Parathyroid adenoma (tissue), 2 donors: ENCODE measurements around the gene FCMR.
"Not testable (repeated sequence)": the region's sequence is repeated elsewhere in the genome, so short reads cannot be mapped to it uniquely, and the experiment has no call there.

ENCODE experiments used
- H2AFZ ChIP-seq: fragments of 300-600 bp; sonication (generic); one replicate; pipeline ENCODE4 v1.7.0; 2017; ENCODE audit warnings: antibody characterized with exemption, mild to moderate bottlenecking
- H3K27ac ChIP-seq: fragments of 300-600 bp; sonication (generic); one replicate; pipeline ENCODE4 v1.7.0; 2017
- H3K27me3 ChIP-seq: fragments of 300-600 bp; sonication (generic); one replicate; pipeline ENCODE4 v1.7.0; 2017; ENCODE audit warnings: low read length; ENCODE audit not compliant: control insufficient read depth, insufficient read depth
- H3K36me3 ChIP-seq: fragments of 300-600 bp; sonication (generic); one replicate; pipeline ENCODE4 v1.7.0; 2017; ENCODE audit warnings: low read length; ENCODE audit not compliant: control insufficient read depth, insufficient read depth
- H3K4me1 ChIP-seq: fragments of 300-600 bp; sonication (generic); one replicate; pipeline ENCODE4 v1.7.0; 2017; ENCODE audit warnings: control low read depth
- H3K4me2 ChIP-seq: fragments of 300-600 bp; sonication (generic); one replicate; pipeline ENCODE4 v1.7.0; 2017; ENCODE audit warnings: low read length
- H3K4me3 ChIP-seq: fragments of 300-600 bp; sonication (generic); one replicate; pipeline ENCODE4 v1.7.0; 2017; ENCODE audit warnings: low read depth, low read length
- H3K79me2 ChIP-seq: fragments of 300-600 bp; sonication (generic); one replicate; pipeline ENCODE4 v1.7.0; 2017; ENCODE audit warnings: control low read depth
- H3K9ac ChIP-seq: fragments of 300-600 bp; sonication (generic); one replicate; pipeline ENCODE4 v1.7.0; 2017; ENCODE audit warnings: mild to moderate bottlenecking
- H3K9me3 ChIP-seq: fragments of 300-600 bp; sonication (generic); one replicate; pipeline ENCODE4 v1.7.0; 2017; ENCODE audit warnings: low read length; ENCODE audit not compliant: control insufficient read depth
- TF ChIP-seq, protein P1 (sequence below): fragments of 300-600 bp; sonication (generic); IDR thresholded peaks from one replicate; pipeline ENCODE4 v1.7.0; 2017; ENCODE audit warnings: antibody characterized with exemption, mild to moderate bottlenecking
- donor health status: primary hyperparathyroidism.

Gene FCMR

DNA sequence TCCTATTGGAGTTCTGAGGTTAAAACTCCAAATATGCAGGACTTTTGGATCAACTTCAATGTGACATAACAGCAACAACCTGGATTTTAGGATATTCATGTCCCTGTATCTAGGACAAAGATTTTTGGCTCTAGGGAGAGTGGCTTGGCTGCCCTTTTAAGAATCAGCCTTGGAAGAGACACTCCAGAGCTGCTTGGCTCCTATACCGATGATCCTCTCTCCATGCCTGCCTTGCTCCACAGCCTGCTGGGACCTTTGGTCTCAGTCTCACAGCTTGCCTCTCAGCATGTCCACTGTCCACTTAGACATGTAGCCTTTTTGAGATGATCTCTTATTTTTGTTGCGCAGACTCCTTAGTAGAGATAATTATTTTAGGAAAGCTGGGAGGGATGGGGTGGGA, 4.5 kb upstream of the FCMR start:
- TF ChIP-seq, protein P1, sequence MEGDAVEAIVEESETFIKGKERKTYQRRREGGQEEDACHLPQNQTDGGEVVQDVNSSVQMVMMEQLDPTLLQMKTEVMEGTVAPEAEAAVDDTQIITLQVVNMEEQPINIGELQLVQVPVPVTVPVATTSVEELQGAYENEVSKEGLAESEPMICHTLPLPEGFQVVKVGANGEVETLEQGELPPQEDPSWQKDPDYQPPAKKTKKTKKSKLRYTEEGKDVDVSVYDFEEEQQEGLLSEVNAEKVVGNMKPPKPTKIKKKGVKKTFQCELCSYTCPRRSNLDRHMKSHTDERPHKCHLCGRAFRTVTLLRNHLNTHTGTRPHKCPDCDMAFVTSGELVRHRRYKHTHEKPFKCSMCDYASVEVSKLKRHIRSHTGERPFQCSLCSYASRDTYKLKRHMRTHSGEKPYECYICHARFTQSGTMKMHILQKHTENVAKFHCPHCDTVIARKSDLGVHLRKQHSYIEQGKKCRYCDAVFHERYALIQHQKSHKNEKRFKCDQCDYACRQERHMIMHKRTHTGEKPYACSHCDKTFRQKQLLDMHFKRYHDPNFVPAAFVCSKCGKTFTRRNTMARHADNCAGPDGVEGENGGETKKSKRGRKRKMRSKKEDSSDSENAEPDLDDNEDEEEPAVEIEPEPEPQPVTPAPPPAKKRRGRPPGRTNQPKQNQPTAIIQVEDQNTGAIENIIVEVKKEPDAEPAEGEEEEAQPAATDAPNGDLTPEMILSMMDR, result no peak
- Histone ChIP-seq H2AFZ (no peak overlapping the region), H3K4me1 (no peaks in the 10 kb centered on the region), H3K36me3 (no peaks in the 10 kb centered on the region), H3K27me3 (no peaks in the 10 kb centered on the region), H3K9me3 (no peaks in the 10 kb centered on the region), H3K27ac (no peak overlapping the region), H3K4me2 (no peak overlapping the region), H3K9ac (no peak overlapping the region), H3K79me2 (no peaks in the 10 kb centered on the region), H3K4me3 (no peak overlapping the region)

DNA sequence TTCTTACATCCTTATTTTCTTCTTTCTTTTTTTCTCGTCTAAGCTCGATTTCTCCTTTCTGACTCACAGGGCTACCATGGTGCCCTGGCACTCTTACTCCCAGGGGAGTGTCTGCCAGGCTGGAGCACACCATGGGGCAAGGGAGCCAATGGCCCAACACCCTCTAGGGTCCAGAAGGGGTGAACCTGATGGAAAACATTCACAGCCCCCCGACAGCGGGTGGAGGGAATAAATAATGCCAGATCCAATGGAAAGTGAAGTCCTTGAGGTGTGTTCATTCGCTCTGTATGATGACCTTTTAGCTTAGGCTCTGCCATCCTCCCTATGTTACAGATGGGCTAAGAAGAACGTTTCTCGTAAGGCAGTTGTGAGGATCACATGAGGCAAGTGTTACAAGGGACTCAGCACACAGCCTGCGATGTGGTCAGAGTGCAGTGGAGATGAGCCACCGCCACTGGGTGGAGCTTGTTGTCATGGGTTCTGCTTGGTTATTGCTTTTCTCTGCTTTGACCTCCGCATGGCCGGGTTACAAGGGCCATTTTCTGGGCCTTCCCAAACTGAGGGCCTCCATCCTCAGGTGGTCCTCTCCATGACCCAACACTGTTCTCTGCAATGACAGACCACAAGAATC, 3.5 kb upstream of the FCMR start:
- Histone ChIP-seq H3K36me3 (no peaks in the 10 kb centered on the region), H3K79me2 (no peaks in the 10 kb centered on the region), H3K4me3 (no peak overlapping the region), H3K4me1 (no peaks in the 10 kb centered on the region), H3K27me3 (no peaks in the 10 kb centered on the region), H3K4me2 (no peak overlapping the region), H3K9ac (no peak overlapping the region), H3K9me3 (no peaks in the 10 kb centered on the region), H2AFZ (no peak overlapping the region), H3K27ac (no peak overlapping the region)
- TF ChIP-seq, protein P1, result no peak

DNA sequence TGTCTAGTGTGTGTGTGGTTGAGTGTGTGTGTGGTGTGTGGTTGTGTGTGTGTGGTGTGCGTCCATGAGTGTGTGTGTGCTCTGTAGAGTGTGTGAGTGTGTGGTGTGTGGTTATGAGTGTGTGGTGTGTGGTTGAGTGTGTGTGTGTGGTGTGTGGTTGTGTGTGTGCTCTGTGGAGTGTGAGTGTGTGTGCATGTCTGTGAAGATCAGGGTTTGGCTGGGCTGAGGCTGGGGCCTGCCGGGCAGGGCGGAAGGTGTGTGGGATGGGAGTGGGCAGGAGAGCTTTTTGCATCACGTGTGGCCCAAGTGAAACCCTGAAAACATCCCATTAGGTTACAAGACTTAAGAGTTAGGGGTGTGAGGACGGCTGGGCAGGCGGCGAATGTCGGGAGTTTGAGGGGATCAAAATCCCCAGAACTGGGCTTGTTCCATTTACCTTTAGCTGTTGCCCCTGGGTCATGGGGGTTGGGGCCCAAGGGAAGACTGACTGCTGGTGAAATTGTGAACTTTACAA, 2.9 kb upstream of the FCMR start:
- no peaks in the 10 kb centered on the region for H3K27me3 ChIP-seq
- no peaks in the 10 kb centered on the region for H3K79me2 ChIP-seq
- no peak overlapping the region for H3K4me3 ChIP-seq
- no peaks in the 10 kb centered on the region for H3K9me3 ChIP-seq
- TF ChIP-seq, protein P1, result no peak
- H3K4me2 ChIP-seq, result no peak overlapping the region
- no peak overlapping the region for H2AFZ ChIP-seq
- H3K4me1 ChIP-seq, result no peaks in the 10 kb centered on the region
- H3K9ac ChIP-seq, result no peak overlapping the region
- no peaks in the 10 kb centered on the region for H3K36me3 ChIP-seq
- no peak overlapping the region for H3K27ac ChIP-seq

DNA sequence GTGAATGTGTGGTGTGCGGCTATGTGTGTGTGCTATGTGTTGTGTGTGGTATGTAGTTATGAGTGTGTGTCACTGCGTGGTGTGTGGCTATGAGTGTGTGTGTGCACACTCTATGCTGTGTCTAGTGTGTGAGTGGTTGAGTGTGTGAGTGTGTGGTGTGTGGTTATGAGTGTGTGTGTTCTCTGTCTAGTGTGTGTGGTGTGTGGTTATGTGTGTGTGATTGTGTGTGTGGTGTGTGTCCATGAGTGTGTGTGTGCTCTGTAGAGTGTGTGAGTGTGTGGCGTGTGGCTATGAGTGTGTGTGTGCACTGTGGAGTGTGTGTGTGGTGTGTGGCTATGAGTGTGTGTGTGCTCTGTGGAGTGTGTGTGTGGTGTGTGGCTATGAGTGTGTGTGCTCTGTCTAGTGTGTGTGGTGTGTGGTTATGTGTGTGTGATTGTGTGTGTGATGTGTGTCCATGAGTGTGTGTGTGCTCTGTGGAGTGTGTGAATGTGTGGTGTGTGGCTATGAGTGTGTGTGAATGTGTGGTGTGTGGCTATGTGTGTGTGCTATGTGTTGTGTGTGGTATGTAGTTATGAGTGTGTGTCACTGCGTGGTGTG, 2.3 kb upstream of the FCMR start:
- not testable (repeated sequence) for H3K36me3 ChIP-seq, H3K9me3 ChIP-seq, H3K27ac ChIP-seq, H3K79me2 ChIP-seq, H3K27me3 ChIP-seq, H3K4me3 ChIP-seq, H3K4me2 ChIP-seq, H3K4me1 ChIP-seq, H2AFZ ChIP-seq, H3K9ac ChIP-seq

DNA sequence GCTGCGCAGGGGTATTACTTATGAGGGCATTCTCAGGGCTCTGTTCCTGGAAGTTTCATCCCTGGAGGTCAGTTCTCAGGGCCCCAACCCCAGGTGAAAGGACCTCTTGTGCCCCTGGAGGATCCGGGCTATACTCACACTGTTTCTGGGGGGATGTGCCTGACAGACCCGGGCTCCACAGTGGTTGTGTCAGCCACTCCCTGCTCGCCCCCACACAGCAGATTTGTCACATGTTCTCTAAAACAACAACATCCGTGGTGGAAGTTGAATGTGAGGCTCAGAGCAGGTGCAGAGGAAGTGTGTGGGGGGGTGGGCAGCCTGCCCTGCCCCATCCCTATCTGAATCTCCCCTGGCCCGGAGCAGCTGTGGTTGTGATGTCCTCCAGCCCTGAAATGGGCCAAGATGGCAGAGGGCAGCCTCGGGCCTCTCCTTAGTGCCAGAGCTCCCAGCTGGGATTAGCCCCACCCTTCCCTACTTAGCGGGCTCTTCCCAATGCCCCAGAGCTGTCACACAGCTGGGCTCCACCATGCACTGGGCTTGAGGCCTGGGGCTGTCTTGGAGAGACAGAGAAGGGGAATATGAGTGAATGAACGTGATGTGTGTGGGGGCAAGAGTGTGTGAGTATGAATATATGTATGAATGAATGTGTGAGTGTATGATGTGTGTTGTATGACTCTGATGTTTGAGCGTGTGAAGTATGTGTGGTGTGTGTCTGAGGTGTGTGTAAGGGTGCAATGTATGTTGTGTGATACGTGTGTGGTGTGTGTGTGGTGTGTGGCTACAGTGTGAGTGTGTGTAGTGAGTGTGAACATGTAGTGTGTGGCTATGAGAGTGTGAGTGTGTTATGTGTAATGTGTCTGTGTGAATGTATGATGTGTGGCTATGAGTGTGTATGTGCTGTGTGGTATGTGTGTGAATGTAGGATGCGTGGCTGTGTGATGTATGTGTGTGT, 1.5 kb upstream of the FCMR start:
- Histone ChIP-seq H3K9me3 (no peaks in the 10 kb centered on the region), H3K4me2 (no peak overlapping the region), H2AFZ (no peak overlapping the region), H3K27ac (no peak overlapping the region), H3K4me3 (no peak overlapping the region), H3K4me1 (no peaks in the 10 kb centered on the region), H3K27me3 (no peaks in the 10 kb centered on the region), H3K79me2 (no peaks in the 10 kb centered on the region), H3K36me3 (no peaks in the 10 kb centered on the region), H3K9ac (no peak overlapping the region)
- TF ChIP-seq, protein P1, result no peak
